NCI-H2196 treated with DMSO at 0.1 percent for 48 hours (cell line): ENCODE results near the gene HMX2.

Source experiments
- DNase-seq: peaks from one replicate; lab custom pipeline; 2025; ENCODE audit not compliant: unreplicated experiment; lab: John Stamatoyannopoulos, UW

The HMX2 gene

GRCh38 chr10:123180101-123181090 is 32.5 kb downstream of the HMX2 start:
- DNase-seq, result no peak

GRCh38 chr10:123183724-123184123 is 35.8 kb downstream of the HMX2 start:
- no peak for DNase-seq

GRCh38 chr10:123187781-123188180 is 39.8 kb downstream of the HMX2 start:
- no peak for DNase-seq

GRCh38 chr10:123191886-123192285 is 44.0 kb downstream of the HMX2 start:
- no peak for DNase-seq

GRCh38 chr10:123194056-123194455 is 46.1 kb downstream of the HMX2 start:
- DNase-seq, result no peak
